ENCODE measurements around the gene ZNF43. TPM values are rescaled to one million over a fixed set of nuclear protein-coding genes. Genes with fewer than 3 reads are reported as not detected.
"Not testable (repeated sequence)": the region's sequence is repeated elsewhere in the genome, so short reads cannot be mapped to it uniquely, and the experiment has no call there.

ZNF43 gene
- total and polyA plus RNA-seq, 2 of the 13 experiments (the other 11 are each of a cell fraction or from before 2014, with no cell fraction given) = 2.9 to 8.5 TPM

GRCh38 chr19:21880761-21881160 lies 44.8 kb upstream of the ZNF43 start:
- BruUV-seq (replicated peaks); H3K27me3 ChIP-seq (ENCODE audit: control insufficient read depth in 1 of 2, insufficient read depth in 2 of 2, low read length in 2 of 2); POLR2A ChIA-PET; H3K27ac ChIP-seq (ENCODE audit: extremely low read length, insufficient read depth, low read length); H2AFZ ChIP-seq (ENCODE audit: low read length); ATAC-seq; DNase-seq (ENCODE audit: low spot score); H3K9ac ChIP-seq (ENCODE audit: insufficient read depth, low read depth, low read length); CTCF ChIA-PET (ENCODE audit: low intra/inter-chr PET ratio, low total read pairs); intact Hi-C loops (cut with micrococcal nuclease; ENCODE audit: unreplicated experiment); FAIRE-seq; H3K79me2 ChIP-seq (ENCODE audit: insufficient read depth, low read length); H3K4me1 ChIP-seq (ENCODE audit: insufficient read depth, low read length); H3K36me3 ChIP-seq (replicated peaks in 1 of 2; ENCODE audit: control insufficient read depth in 1 of 2, insufficient read depth in 2 of 2, low read length in 2 of 2); H4K20me1 ChIP-seq (ENCODE audit: insufficient read depth, low read length); H3K4me3 ChIP-seq (replicated peaks in 1 of 3; ENCODE audit: insufficient read depth in 1 of 3, low read depth in 2 of 3, low read length in 3 of 3); H3K4me2 ChIP-seq (ENCODE audit: low read depth, low read length); in situ Hi-C loops (cut with HindIII; ENCODE audit: extremely low pct_ligation_motif_present, low pct_unique_long_range_greater_than_20kb): not testable (repeated sequence)
- peak; percentile 16; the same call in 1 of the 2 replicates for TF ChIP-seq STAG1 (CRISPR knock-in tag; IDR thresholded peaks at IDR 0.05)
- peaks cover 72% of the 10 kb centered on the region for H3K9me3 ChIP-seq (ENCODE audit: low read length)
- WGBS (ENCODE audit: low lambda C conversion rate) = 23% methylated on average over 7 of the region's 9 CpGs

GRCh38 chr19:21878646-21879045 lies 42.7 kb upstream of the ZNF43 start:
- no peak overlapping the region for H3K4me2 ChIP-seq (ENCODE audit: low read depth, low read length)
- no peaks in the 10 kb centered on the region for H3K79me2 ChIP-seq (ENCODE audit: insufficient read depth, low read length)
- H3K9ac ChIP-seq (ENCODE audit: insufficient read depth, low read depth, low read length) = no peak overlapping the region
- no peaks in the 10 kb centered on the region for H3K4me1 ChIP-seq (ENCODE audit: insufficient read depth, low read length)
- POLR2A ChIA-PET = no interaction called here
- no peaks in the 10 kb centered on the region for H3K27me3 ChIP-seq (ENCODE audit: control insufficient read depth in 1 of 2, insufficient read depth in 2 of 2, low read length in 2 of 2)
- no peak for DNase-seq (ENCODE audit: low spot score)
- CTCF ChIA-PET (ENCODE audit: low intra/inter-chr PET ratio, low total read pairs) = no interaction called here
- H3K9me3 ChIP-seq (ENCODE audit: low read length) = peaks cover 74% of the 10 kb centered on the region
- H2AFZ ChIP-seq (ENCODE audit: low read length) = no peak overlapping the region
- FAIRE-seq = no peak
- TF ChIP-seq ZBTB42 (CRISPR knock-in tag; IDR thresholded peaks at IDR 0.05) = no peak
- TF ChIP-seq ZFAT (CRISPR knock-in tag; conservative IDR thresholded peaks at IDR 0.05) = no peak
- no peak for TF ChIP-seq ZSCAN30 (CRISPR knock-in tag; IDR thresholded peaks at IDR 0.05)
- no peak for TF ChIP-seq HCFC1 (IDR thresholded peaks at IDR 0.05; ENCODE audit: low read depth, low read length)
- TF ChIP-seq ZNF619 (CRISPR knock-in tag; IDR thresholded peaks at IDR 0.05) = no peak
- TF ChIP-seq, protein P1, sequence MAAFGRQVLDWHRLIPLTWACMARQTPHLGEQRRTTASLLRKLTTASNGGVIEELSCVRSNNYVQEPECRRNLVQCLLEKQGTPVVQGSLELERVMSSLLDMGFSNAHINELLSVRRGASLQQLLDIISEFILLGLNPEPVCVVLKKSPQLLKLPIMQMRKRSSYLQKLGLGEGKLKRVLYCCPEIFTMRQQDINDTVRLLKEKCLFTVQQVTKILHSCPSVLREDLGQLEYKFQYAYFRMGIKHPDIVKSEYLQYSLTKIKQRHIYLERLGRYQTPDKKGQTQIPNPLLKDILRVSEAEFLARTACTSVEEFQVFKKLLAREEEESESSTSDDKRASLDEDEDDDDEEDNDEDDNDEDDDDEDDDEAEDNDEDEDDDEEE (CRISPR knock-in tag; IDR thresholded peaks at IDR 0.05) = no peak
- TF ChIP-seq IRF2 (CRISPR knock-in tag; IDR thresholded peaks at IDR 0.05) = no peak
- no peak for TF ChIP-seq ZNF34 (CRISPR knock-in tag; IDR thresholded peaks at IDR 0.05; ENCODE audit: borderline replicate concordance)
- TF ChIP-seq CEBPB (IDR thresholded peaks at IDR 0.05; ENCODE audit: borderline replicate concordance, low read depth, low read length) = no peak
- TF ChIP-seq CCAR2 (optimal IDR thresholded peaks at IDR 0.05; ENCODE audit: low read depth, low read length) = no peak
- TF ChIP-seq PRMT3 (CRISPR knock-in tag; IDR thresholded peaks at IDR 0.05; ENCODE audit: borderline replicate concordance, low read depth) = no peak
- TF ChIP-seq CERS6 (CRISPR knock-in tag; IDR thresholded peaks at IDR 0.05) = no peak
- no peak for TF ChIP-seq ZBTB7A (CRISPR knock-in tag; IDR thresholded peaks at IDR 0.05)
- TF ChIP-seq ARID2 (CRISPR knock-in tag; IDR thresholded peaks at IDR 0.05; ENCODE audit: borderline replicate concordance) = no peak
- no peaks in the 10 kb centered on the region for H3K36me3 ChIP-seq (replicated peaks in 1 of 2; ENCODE audit: control insufficient read depth in 1 of 2, insufficient read depth in 2 of 2, low read length in 2 of 2)
- 4% methylated on average over 4 of the region's 4 CpGs for WGBS (ENCODE audit: low lambda C conversion rate)
- in situ Hi-C loops (cut with HindIII; ENCODE audit: extremely low pct_ligation_motif_present, low pct_unique_long_range_greater_than_20kb) (no loop called here), intact Hi-C loops (cut with micrococcal nuclease; ENCODE audit: unreplicated experiment) (no loop called here)
- no TSS peak for BruUV-seq (replicated peaks)
- no peak for ATAC-seq
- no peak overlapping the region for H3K27ac ChIP-seq (ENCODE audit: extremely low read length, insufficient read depth, low read length)
- no peaks in the 10 kb centered on the region for H4K20me1 ChIP-seq (ENCODE audit: insufficient read depth, low read length)
- H3K4me3 ChIP-seq (replicated peaks in 1 of 3; ENCODE audit: insufficient read depth in 1 of 3, low read depth in 2 of 3, low read length in 3 of 3) = no peak overlapping the region
